ENCODE results near the gene HDGF. TPM values are rescaled to one million over a fixed set of nuclear protein-coding genes. Genes with fewer than 3 reads are reported as not detected.
"Not testable (repeated sequence)": the region's sequence is repeated elsewhere in the genome, so short reads cannot be mapped to it uniquely, and the experiment has no call there.

HDGF gene
- total RNA-seq, 2 experiments from 2014 or later = 232 to 235 TPM

DNA sequence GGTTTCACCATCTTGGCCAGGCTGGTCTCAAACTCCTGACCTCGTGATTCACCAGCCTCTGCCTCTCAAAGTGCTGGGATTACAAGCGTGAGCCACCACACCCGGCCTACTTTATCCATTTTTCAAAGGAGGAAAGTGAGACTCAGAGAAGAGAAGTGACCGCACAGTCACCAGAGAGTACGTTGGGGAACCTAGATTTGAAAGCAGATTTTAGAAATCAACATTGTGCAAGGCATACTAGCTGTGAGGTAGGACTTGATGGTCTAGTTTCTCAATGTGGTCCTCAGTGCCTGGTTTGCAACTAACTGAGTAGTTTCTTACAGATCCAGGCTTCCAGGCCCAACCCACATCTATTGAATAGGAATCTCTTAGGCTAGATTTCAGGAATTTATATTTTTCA lies 14.2 kb upstream of the HDGF start:
- H3K27me3 Mint-ChIP-seq = no peaks in the 10 kb centered on the region
- CTCF ChIA-PET = interaction anchor here (1.3 to 7.5 kb wide), 2 partner anchors 24 to 39 kb away, joined by 3 to 92 read pairs; partner anchors contain the start of genes ISG20L2, METTL25B and MRPL24
- peaks cover 21% of the 10 kb centered on the region for H3K36me3 Mint-ChIP-seq (ENCODE audit: low read depth)
- H3K27ac Mint-ChIP-seq = peak overlapping the region; percentile 34
- intact Hi-C loops (cut with micrococcal nuclease) = loop anchor here (2.0 to 5.0 kb wide), 2 partner anchors 13 to 38 kb away; partner anchors contain the start of genes ISG20L2 and METTL25B
- TF ChIP-seq, protein P1, sequence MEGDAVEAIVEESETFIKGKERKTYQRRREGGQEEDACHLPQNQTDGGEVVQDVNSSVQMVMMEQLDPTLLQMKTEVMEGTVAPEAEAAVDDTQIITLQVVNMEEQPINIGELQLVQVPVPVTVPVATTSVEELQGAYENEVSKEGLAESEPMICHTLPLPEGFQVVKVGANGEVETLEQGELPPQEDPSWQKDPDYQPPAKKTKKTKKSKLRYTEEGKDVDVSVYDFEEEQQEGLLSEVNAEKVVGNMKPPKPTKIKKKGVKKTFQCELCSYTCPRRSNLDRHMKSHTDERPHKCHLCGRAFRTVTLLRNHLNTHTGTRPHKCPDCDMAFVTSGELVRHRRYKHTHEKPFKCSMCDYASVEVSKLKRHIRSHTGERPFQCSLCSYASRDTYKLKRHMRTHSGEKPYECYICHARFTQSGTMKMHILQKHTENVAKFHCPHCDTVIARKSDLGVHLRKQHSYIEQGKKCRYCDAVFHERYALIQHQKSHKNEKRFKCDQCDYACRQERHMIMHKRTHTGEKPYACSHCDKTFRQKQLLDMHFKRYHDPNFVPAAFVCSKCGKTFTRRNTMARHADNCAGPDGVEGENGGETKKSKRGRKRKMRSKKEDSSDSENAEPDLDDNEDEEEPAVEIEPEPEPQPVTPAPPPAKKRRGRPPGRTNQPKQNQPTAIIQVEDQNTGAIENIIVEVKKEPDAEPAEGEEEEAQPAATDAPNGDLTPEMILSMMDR (IDR thresholded peaks at IDR 0.05) = no peak
- no peak overlapping the region for H3K4me3 Mint-ChIP-seq
- DNase-seq = no peak
- no peaks in the 10 kb centered on the region for H3K9me3 Mint-ChIP-seq
- POLR2A ChIA-PET = interaction anchor here (4.1 to 5.0 kb wide), 2 partner anchors 14 to 38 kb away, joined by 35 to 41 read pairs; partner anchors contain the start of genes HDGF, ISG20L2 and METTL25B
- ATAC-seq = no peak
- peaks cover 22% of the 10 kb centered on the region for H3K4me1 Mint-ChIP-seq (ENCODE audit: low read depth)

- intact Hi-C loops (cut with micrococcal nuclease) = loop anchor here (5.0 kb wide), 1 partner anchor 38 kb away; the partner anchor contains the start of genes ISG20L2 and METTL25B
- CTCF ChIA-PET = interaction anchor here (1.3 to 7.5 kb wide), 2 partner anchors 24 to 38 kb away, joined by 3 to 92 read pairs; partner anchors contain the start of genes ISG20L2, METTL25B and MRPL24
- peaks cover 20% of the 10 kb centered on the region for H3K4me1 Mint-ChIP-seq (ENCODE audit: low read depth)
- peaks cover 17% of the 10 kb centered on the region for H3K36me3 Mint-ChIP-seq (ENCODE audit: low read depth)
- not testable (repeated sequence) for DNase-seq, H3K27ac Mint-ChIP-seq, H3K9me3 Mint-ChIP-seq, H3K27me3 Mint-ChIP-seq, H3K4me3 Mint-ChIP-seq, ATAC-seq
- POLR2A ChIA-PET = interaction anchor here (0.6 to 5.0 kb wide), 2 partner anchors 37 to 265 kb away, joined by 3 to 35 read pairs; partner anchors contain the start of genes ISG20L2 and METTL25B
Measured at GRCh38 chr1:156765136-156765535, 13.7 kb upstream of the HDGF start.

GRCh38 chr1:156760796-156761104 lies 9.3 kb upstream of the HDGF start:
- Mint-ChIP-seq H3K4me1 (ENCODE audit: low read depth) (peaks cover 3% of the 10 kb centered on the region), H3K9me3 (no peaks in the 10 kb centered on the region), H3K27me3 (no peaks in the 10 kb centered on the region), H3K4me3 (no peak overlapping the region), H3K36me3 (ENCODE audit: low read depth) (no peaks in the 10 kb centered on the region), H3K27ac (no peak overlapping the region)
- POLR2A ChIA-PET = interaction anchor here (0.9 to 1.0 kb wide), 2 partner anchors 18 to 47 kb away, joined by 3 to 4 read pairs; no protein-coding TSS in a partner anchor
- TF ChIP-seq, protein P1 (IDR thresholded peaks at IDR 0.05) = no peak
- CTCF ChIA-PET = interaction anchor here (0.9 to 1.3 kb wide), 2 partner anchors 32 to 35 kb away, joined by 3 to 6 read pairs; partner anchors contain the start of genes ISG20L2 and METTL25B
- DNase-seq (no peak), ATAC-seq (no peak)
- intact Hi-C loops (cut with micrococcal nuclease) = no loop called here

DNA sequence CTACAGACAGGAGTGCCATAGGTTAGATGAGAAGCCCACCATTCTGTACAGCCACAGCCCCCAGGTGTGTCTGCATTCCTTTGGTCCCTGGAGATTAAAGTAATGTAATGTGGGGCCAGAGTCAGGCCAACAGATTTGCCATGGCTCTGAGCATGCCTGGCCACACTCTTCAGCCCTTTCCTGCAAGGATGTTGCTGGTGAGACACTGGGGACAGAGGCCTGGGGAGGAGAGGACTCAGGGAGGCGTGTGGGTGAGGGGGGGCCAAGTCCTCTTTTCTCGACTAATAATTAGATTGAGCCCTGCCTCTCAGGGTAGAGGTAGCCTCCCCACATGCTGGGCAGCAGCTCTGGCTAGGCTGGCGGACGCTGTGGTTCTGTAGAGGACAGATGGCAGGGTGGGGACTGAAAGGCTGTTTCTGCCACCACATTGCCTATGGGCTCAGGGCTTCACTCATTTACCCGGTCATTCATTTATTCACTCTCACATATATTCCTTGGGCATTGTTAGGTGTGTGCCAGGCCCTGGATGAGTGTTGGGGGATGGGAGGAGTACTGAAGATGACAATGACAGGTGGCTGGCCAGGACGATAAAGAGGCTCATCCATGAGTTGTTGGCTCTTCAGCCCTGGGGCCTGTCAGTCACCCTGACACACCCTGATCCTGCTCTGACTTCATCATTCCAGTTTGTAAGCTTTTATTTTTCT lies 8.8 kb upstream of the HDGF start:
- no peak overlapping the region for H3K4me3 Mint-ChIP-seq
- TF ChIP-seq, protein P1 (IDR thresholded peaks at IDR 0.05) = no peak
- H3K4me1 Mint-ChIP-seq (ENCODE audit: low read depth) = peaks cover 5% of the 10 kb centered on the region
- ChIA-PET CTCF (interaction anchor here (0.9 to 1.3 kb wide), 2 partner anchors 32 to 34 kb away, joined by 3 to 6 read pairs; partner anchors contain the start of genes ISG20L2 and METTL25B), POLR2A (interaction anchor here (0.9 to 1.1 kb wide), 3 partner anchors 10 to 48 kb away, joined by 3 to 4 read pairs (median 3); no protein-coding TSS in a partner anchor)
- ATAC-seq (no peak), DNase-seq (no peak)
- H3K27me3 Mint-ChIP-seq = no peaks in the 10 kb centered on the region
- no peaks in the 10 kb centered on the region for H3K36me3 Mint-ChIP-seq (ENCODE audit: low read depth)
- no peaks in the 10 kb centered on the region for H3K9me3 Mint-ChIP-seq
- intact Hi-C loops (cut with micrococcal nuclease) = no loop called here
- H3K27ac Mint-ChIP-seq = no peak overlapping the region

GRCh38 chr1:156757572-156758253 lies 6.2 kb upstream of the HDGF start:
- H3K36me3 Mint-ChIP-seq (ENCODE audit: low read depth); H3K9me3 Mint-ChIP-seq; H3K4me3 Mint-ChIP-seq; H3K4me1 Mint-ChIP-seq (ENCODE audit: low read depth); ATAC-seq; H3K27me3 Mint-ChIP-seq; POLR2A ChIA-PET; H3K27ac Mint-ChIP-seq; DNase-seq: not testable (repeated sequence)
- intact Hi-C loops (cut with micrococcal nuclease) = loop anchor here (10.0 kb wide), 1 partner anchor 253 kb away; the partner anchor contains the start of gene MEF2D
- CTCF ChIA-PET = interaction anchor here (1.4 to 3.6 kb wide), 4 partner anchors 12 to 102 kb away, joined by 3 to 23 read pairs (median 4); no protein-coding TSS in a partner anchor

Data from activated CD8-positive, alpha-beta T cell treated with anti-CD3 and anti-CD28 coated beads for 36 hours (primary cell).